Measurements from ENCODE around the gene EXD2. TPM values are rescaled to one million over a fixed set of nuclear protein-coding genes. Genes with fewer than 3 reads are reported as not detected.
A peak's percentile ranks its signal among the peaks of the same experiment; 100 is the strongest.

The EXD2 gene
- total and polyA plus RNA-seq, 2 of the 13 experiments (the other 11 are each of a cell fraction or from before 2014, with no cell fraction given): 9.5 to 15.1 TPM

GRCh38 chr14:69151458-69152180 is 39.7 kb upstream of the EXD2 start (continued):
- TF ChIP-seq MED1 (CRISPR knock-in tag; IDR thresholded peaks at IDR 0.05) (peak; percentile 29; the same call in 1 of the 2 replicates), ZNF558 (CRISPR knock-in tag; IDR thresholded peaks at IDR 0.05; ENCODE audit: borderline replicate concordance) (peak; percentile 52; the same call in 1 of the 2 replicates), SNAPC4 (CRISPR knock-in tag; IDR thresholded peaks at IDR 0.05) (0 out of 2 replicates have a peak, but pooled peaks have one; percentile 78), FOXC1 (CRISPR knock-in tag; IDR thresholded peaks at IDR 0.05; ENCODE audit: borderline replicate concordance) (peak; percentile 54; the same call in 1 of the 2 replicates), MIER3 (CRISPR knock-in tag; IDR thresholded peaks at IDR 0.05; ENCODE audit: borderline replicate concordance) (no peak), ZNF780A (CRISPR knock-in tag; IDR thresholded peaks at IDR 0.05) (no peak), PHF20 (CRISPR knock-in tag; IDR thresholded peaks at IDR 0.05) (peak; percentile 75), SMC3 (IDR thresholded peaks at IDR 0.05; ENCODE audit: low read length) (no peak), ZNF292 (CRISPR knock-in tag; IDR thresholded peaks at IDR 0.05; ENCODE audit: borderline replicate concordance, low read depth) (peak; percentile 51; the same call in 1 of the 2 replicates), SRY (CRISPR knock-in tag; IDR thresholded peaks at IDR 0.05) (peak; percentile 80; the same call in 1 of the 2 replicates), HOXA7 (CRISPR knock-in tag; IDR thresholded peaks at IDR 0.05) (no peak), MAFK (conservative IDR thresholded peaks at IDR 0.05 in 1 of 2, IDR thresholded peaks at IDR 0.05 in 1 of 2; ENCODE audit: low read length in 2 of 2) (no peak), RARA (CRISPR knock-in tag; IDR thresholded peaks at IDR 0.05) (peak; percentile 46; the same call in 1 of the 2 replicates), THYN1 (CRISPR knock-in tag; IDR thresholded peaks at IDR 0.05; ENCODE audit: borderline replicate concordance, low read depth) (no peak), TARDBP (CRISPR knock-in tag; IDR thresholded peaks at IDR 0.05) (peak; percentile 62), KDM5A (IDR thresholded peaks at IDR 0.05; ENCODE audit: borderline replicate concordance, low read length) (peak; percentile 68; the same call in 1 of the 2 replicates)
- TF ChIP-seq, protein P1, sequence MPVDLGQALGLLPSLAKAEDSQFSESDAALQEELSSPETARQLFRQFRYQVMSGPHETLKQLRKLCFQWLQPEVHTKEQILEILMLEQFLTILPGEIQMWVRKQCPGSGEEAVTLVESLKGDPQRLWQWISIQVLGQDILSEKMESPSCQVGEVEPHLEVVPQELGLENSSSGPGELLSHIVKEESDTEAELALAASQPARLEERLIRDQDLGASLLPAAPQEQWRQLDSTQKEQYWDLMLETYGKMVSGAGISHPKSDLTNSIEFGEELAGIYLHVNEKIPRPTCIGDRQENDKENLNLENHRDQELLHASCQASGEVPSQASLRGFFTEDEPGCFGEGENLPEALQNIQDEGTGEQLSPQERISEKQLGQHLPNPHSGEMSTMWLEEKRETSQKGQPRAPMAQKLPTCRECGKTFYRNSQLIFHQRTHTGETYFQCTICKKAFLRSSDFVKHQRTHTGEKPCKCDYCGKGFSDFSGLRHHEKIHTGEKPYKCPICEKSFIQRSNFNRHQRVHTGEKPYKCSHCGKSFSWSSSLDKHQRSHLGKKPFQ (CRISPR knock-in tag; IDR thresholded peaks at IDR 0.05; ENCODE audit: insufficient replicate concordance): peak; percentile 68
- TF ChIP-seq, protein P2, sequence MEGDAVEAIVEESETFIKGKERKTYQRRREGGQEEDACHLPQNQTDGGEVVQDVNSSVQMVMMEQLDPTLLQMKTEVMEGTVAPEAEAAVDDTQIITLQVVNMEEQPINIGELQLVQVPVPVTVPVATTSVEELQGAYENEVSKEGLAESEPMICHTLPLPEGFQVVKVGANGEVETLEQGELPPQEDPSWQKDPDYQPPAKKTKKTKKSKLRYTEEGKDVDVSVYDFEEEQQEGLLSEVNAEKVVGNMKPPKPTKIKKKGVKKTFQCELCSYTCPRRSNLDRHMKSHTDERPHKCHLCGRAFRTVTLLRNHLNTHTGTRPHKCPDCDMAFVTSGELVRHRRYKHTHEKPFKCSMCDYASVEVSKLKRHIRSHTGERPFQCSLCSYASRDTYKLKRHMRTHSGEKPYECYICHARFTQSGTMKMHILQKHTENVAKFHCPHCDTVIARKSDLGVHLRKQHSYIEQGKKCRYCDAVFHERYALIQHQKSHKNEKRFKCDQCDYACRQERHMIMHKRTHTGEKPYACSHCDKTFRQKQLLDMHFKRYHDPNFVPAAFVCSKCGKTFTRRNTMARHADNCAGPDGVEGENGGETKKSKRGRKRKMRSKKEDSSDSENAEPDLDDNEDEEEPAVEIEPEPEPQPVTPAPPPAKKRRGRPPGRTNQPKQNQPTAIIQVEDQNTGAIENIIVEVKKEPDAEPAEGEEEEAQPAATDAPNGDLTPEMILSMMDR (CRISPR knock-in tag; IDR thresholded peaks at IDR 0.05): peak; percentile 83

Measured in HepG2 (cell line).